GM19099 (cell line): Measurements from ENCODE around the gene SLC25A26.

Experiments
- POLR2A ChIP-seq: IDR thresholded peaks from 3 replicates; pipeline ENCODE4 v1.6.1; 2011; ENCODE audit warnings: low read depth; ENCODE audit not compliant: insufficient read length; ENCODE audit errors: extremely low read depth

Gene SLC25A26

GRCh38 chr3:66336333-66336766 lies 115.5 kb downstream of the SLC25A26 start:
- no peak for TF ChIP-seq POLR2A

GRCh38 chr3:66338927-66339326 lies 118.1 kb downstream of the SLC25A26 start:
- no peak for TF ChIP-seq POLR2A

- no peak for TF ChIP-seq POLR2A
These were observed 122.0 kb downstream of the SLC25A26 start for GRCh38 chr3:66342717-66343356.

GRCh38 chr3:66344391-66344811 lies 123.6 kb downstream of the SLC25A26 start:
- no peak for TF ChIP-seq POLR2A

GRCh38 chr3:66344848-66345578 lies 124.2 kb downstream of the SLC25A26 start:
- TF ChIP-seq POLR2A = no peak

- no peak for TF ChIP-seq POLR2A
These were observed 127.9 kb downstream of the SLC25A26 start for GRCh38 chr3:66348704-66349103.

- no peak for TF ChIP-seq POLR2A
These were observed 129.8 kb downstream of the SLC25A26 start for GRCh38 chr3:66350601-66351000.

GRCh38 chr3:66353039-66353438 lies 132.2 kb downstream of the SLC25A26 start:
- no peak for TF ChIP-seq POLR2A

GRCh38 chr3:66353530-66353929 lies 132.7 kb downstream of the SLC25A26 start:
- no peak for TF ChIP-seq POLR2A

- TF ChIP-seq POLR2A = no peak
These were observed 133.2 kb downstream of the SLC25A26 start for GRCh38 chr3:66354001-66354400.

GRCh38 chr3:66355394-66355793 lies 134.6 kb downstream of the SLC25A26 start:
- TF ChIP-seq POLR2A = no peak

GRCh38 chr3:66355997-66356396 lies 135.2 kb downstream of the SLC25A26 start:
- TF ChIP-seq POLR2A = no peak

- TF ChIP-seq POLR2A = no peak
These were observed 140.6 kb downstream of the SLC25A26 start for GRCh38 chr3:66361356-66361755.

GRCh38 chr3:66362541-66362941 lies 141.7 kb downstream of the SLC25A26 start:
- TF ChIP-seq POLR2A = no peak

GRCh38 chr3:66363148-66363547 lies 142.3 kb downstream of the SLC25A26 start:
- no peak for TF ChIP-seq POLR2A

- no peak for TF ChIP-seq POLR2A
These were observed 144.3 kb downstream of the SLC25A26 start for GRCh38 chr3:66365080-66365479.
